ENCODE results near the gene GALNT9.
"Not testable (repeated sequence)": the region's sequence is repeated elsewhere in the genome, so short reads cannot be mapped to it uniquely, and the experiment has no call there.

DNA sequence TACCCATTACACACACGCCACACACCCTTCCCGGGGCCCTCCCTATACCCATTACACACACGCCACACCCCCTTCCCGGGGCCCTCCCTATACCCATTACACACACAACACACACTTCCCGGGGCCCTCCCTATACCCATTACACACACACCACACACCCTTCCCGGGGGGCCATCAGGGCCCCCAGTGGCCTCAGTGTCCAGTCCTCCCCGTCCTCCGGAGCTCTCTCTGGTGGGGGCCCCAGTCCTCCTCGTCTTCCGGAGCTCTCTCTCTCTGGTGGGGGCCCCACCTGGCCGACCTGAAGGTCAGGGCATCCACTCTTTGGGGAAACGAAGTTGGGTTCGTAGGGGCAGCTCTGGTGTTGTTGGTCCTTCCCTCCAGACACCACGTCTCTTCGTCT, 86.2 kb downstream of the GALNT9 start:
- TF ChIP-seq POLR2A (IDR thresholded peaks at IDR 0.05): not testable (repeated sequence)
- TF ChIP-seq, protein P1, sequence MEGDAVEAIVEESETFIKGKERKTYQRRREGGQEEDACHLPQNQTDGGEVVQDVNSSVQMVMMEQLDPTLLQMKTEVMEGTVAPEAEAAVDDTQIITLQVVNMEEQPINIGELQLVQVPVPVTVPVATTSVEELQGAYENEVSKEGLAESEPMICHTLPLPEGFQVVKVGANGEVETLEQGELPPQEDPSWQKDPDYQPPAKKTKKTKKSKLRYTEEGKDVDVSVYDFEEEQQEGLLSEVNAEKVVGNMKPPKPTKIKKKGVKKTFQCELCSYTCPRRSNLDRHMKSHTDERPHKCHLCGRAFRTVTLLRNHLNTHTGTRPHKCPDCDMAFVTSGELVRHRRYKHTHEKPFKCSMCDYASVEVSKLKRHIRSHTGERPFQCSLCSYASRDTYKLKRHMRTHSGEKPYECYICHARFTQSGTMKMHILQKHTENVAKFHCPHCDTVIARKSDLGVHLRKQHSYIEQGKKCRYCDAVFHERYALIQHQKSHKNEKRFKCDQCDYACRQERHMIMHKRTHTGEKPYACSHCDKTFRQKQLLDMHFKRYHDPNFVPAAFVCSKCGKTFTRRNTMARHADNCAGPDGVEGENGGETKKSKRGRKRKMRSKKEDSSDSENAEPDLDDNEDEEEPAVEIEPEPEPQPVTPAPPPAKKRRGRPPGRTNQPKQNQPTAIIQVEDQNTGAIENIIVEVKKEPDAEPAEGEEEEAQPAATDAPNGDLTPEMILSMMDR (IDR thresholded peaks at IDR 0.05): not testable (repeated sequence)

Data from right lobe of liver (tissue), 4 donors.